ENCODE data around the gene ARHGEF16.

DNA sequence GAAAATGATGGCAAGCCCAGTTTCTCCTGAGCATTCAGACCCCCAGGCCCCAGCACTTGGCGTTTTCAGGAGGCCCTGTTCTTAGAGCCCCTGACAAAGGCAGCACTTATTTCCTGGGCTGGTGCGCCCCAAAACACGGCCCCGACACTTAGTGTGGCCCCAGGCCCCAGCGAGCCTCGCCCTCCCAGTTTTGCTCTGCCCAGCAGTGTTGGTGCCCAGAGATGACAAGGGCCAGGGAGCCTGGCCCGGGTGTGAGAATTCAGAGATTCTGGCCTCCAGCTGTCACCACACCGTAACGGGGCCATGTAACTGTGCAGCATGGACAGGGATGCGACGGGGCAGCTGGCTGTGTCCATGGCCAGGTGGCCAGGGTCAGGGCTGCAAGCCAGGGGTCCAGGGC, 18.0 kb upstream of the ARHGEF16 start:
- TF ChIP-seq, protein P1, sequence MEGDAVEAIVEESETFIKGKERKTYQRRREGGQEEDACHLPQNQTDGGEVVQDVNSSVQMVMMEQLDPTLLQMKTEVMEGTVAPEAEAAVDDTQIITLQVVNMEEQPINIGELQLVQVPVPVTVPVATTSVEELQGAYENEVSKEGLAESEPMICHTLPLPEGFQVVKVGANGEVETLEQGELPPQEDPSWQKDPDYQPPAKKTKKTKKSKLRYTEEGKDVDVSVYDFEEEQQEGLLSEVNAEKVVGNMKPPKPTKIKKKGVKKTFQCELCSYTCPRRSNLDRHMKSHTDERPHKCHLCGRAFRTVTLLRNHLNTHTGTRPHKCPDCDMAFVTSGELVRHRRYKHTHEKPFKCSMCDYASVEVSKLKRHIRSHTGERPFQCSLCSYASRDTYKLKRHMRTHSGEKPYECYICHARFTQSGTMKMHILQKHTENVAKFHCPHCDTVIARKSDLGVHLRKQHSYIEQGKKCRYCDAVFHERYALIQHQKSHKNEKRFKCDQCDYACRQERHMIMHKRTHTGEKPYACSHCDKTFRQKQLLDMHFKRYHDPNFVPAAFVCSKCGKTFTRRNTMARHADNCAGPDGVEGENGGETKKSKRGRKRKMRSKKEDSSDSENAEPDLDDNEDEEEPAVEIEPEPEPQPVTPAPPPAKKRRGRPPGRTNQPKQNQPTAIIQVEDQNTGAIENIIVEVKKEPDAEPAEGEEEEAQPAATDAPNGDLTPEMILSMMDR (conservative IDR thresholded peaks at IDR 0.05 in 1 of 2, IDR thresholded peaks at IDR 0.05 in 1 of 2; ENCODE audit: extremely low read depth in 1 of 2, insufficient read depth in 1 of 2, low read depth in 1 of 2, low read length in 2 of 2) = no peak
- no peak for TF ChIP-seq EZH2 (IDR thresholded peaks at IDR 0.05; ENCODE audit: borderline replicate concordance, low read length)
